Lung (tissue), 12 donors: ENCODE data around the gene TAAR2. TPM values are rescaled to one million over a fixed set of nuclear protein-coding genes. Genes with fewer than 3 reads are reported as not detected.
"Not testable (repeated sequence)": the region's sequence is repeated elsewhere in the genome, so short reads cannot be mapped to it uniquely, and the experiment has no call there.

Experiments used
- ATAC-seq: fragments of 200-7000 bp; cut with Tn5 transposase; one replicate; pipeline ENCODE4 v1.9.1; 2020; ENCODE audit warnings: moderate number of reproducible peaks; ENCODE audit not compliant: insufficient read depth, low FRiP score
- DNase-seq, 3 donors: peaks; one replicate each; pipeline ENCODE4 v3.0.0-alpha.2; 2013 to 2017
- H3K27ac ChIP-seq, 2 donors: one replicate each; pipeline ENCODE4 v1.5.1; 2013; ENCODE audit warnings: mild to moderate bottlenecking in 2 of 2, moderate library complexity in 2 of 2, control low read depth in 1 of 2, inconsistent platforms in 1 of 2, low read depth in 1 of 2, low read length in 1 of 2
- H3K27me3 ChIP-seq, 3 donors: one replicate each; pipeline ENCODE4 v1.5.1; 2013; ENCODE audit warnings: low read length in 2 of 3; ENCODE audit not compliant: control insufficient read depth in 3 of 3, insufficient read depth in 3 of 3
- H3K36me3 ChIP-seq, 4 donors: one replicate each; pipeline ENCODE4 v1.5.1; 2013; ENCODE audit warnings: low read length in 4 of 4, mild to moderate bottlenecking in 1 of 4, moderate library complexity in 1 of 4; ENCODE audit not compliant: control insufficient read depth in 4 of 4, insufficient read depth in 4 of 4
- H3K4me1 ChIP-seq, 5 donors: one replicate each; pipeline ENCODE4 v1.5.1; 2013; ENCODE audit warnings: low read length in 5 of 5, mild to moderate bottlenecking in 2 of 5, moderate library complexity in 1 of 5; ENCODE audit not compliant: control insufficient read depth in 5 of 5, insufficient read depth in 5 of 5
- H3K4me3 ChIP-seq: one replicate; pipeline ENCODE4 v1.5.1; 2013; ENCODE audit warnings: mild to moderate bottlenecking, control low read depth, moderate library complexity
- H3K9ac ChIP-seq, 2 donors: one replicate each; pipeline ENCODE4 v1.5.1; 2013; ENCODE audit warnings: low read length in 2 of 2, control low read depth in 1 of 2; ENCODE audit not compliant: insufficient read depth in 1 of 2
- H3K9me3 ChIP-seq, 4 donors: one replicate each; pipeline ENCODE4 v1.5.1; 2013; ENCODE audit warnings: low read length in 3 of 4, mild to moderate bottlenecking in 1 of 4, moderate library complexity in 1 of 4; ENCODE audit not compliant: control insufficient read depth in 4 of 4, insufficient read depth in 3 of 4
- CTCF ChIP-seq: IDR thresholded peaks from 2 replicates; pipeline ENCODE4 v1.5.1; 2012; ENCODE audit warnings: mild to moderate bottlenecking; ENCODE audit errors: control extremely low read depth, extremely low read depth
- WGBS, 2 donors: extraction: QIAGEN DNeasy Blood & Tissue Kit; methylation state at CpG; one replicate each; pipeline ENCODE4 v1.1.7; 2013; 5-methylcytosine and 5-hydroxymethylcytosine counted together
- polyA plus RNA-seq, 2 donors: library from polyadenylated mRNA; stranded (reverse); fragments of 200-250 nt; gene quantifications; one replicate each; pipeline ENCODE4 v1.2.1, GENCODE V29; 2013
- total RNA-seq, 2 donors: library from RNA; depleted of rRNA in 1 of 2; stranded (reverse); fragments of >200 nt in 1 of 2; gene quantifications; one replicate each; pipeline ENCODE4 v1.2.1, GENCODE V29; 2014 to 2021
- donor health status: control.
- donor health status: control.
- donor health status: Bipolar disorder and iron deficiency.
- donor health status: healthy.
- donor health status: DM: yes; HTN: yes; CAD: no.

TAAR2 gene
- total and polyA plus RNA-seq, 4 donors, result not detected

- WGBS, 2 donors, result 90 to 94% methylated on average over 1 of the region's 1 CpG
- TF ChIP-seq CTCF, result no peak
These were observed 26.4 kb upstream of the TAAR2 start for GRCh38 chr6:132650429-132650828.

GRCh38 chr6:132648828-132649227 lies 24.8 kb upstream of the TAAR2 start:
- H3K27me3 ChIP-seq, result no peaks in the 10 kb centered on the region
- no peaks in the 10 kb centered on the region for H3K36me3 ChIP-seq
- H3K9ac ChIP-seq, result no peak overlapping the region
- H3K9me3 ChIP-seq, result no peaks in the 10 kb centered on the region
- H3K4me1 ChIP-seq, result no peaks in the 10 kb centered on the region
- no peak overlapping the region for H3K27ac ChIP-seq
- 67 to 72% methylated on average over 2 of the region's 2 CpGs for WGBS, 2 donors
- ATAC-seq (no peak), DNase-seq (no peak)
- no peak overlapping the region for H3K4me3 ChIP-seq
- no peak for TF ChIP-seq CTCF

More at GRCh38 chr6:132650429-132650828, 26.4 kb upstream of the TAAR2 start:
- Histone ChIP-seq H3K4me1 (no peaks in the 10 kb centered on the region), H3K36me3 (no peaks in the 10 kb centered on the region), H3K27ac (no peak overlapping the region), H3K9me3 (no peaks in the 10 kb centered on the region), H3K27me3 (no peaks in the 10 kb centered on the region), H3K4me3 (no peak overlapping the region), H3K9ac (no peak overlapping the region)
- no peak for DNase-seq
- no peak for ATAC-seq

GRCh38 chr6:132648356-132648755 lies 24.3 kb upstream of the TAAR2 start:
- H3K9ac ChIP-seq, result no peak overlapping the region
- TF ChIP-seq CTCF, result no peak
- H3K4me1 ChIP-seq, result no peaks in the 10 kb centered on the region
- no peaks in the 10 kb centered on the region for H3K27me3 ChIP-seq
- WGBS, 2 donors, result 50 to 62% methylated on average over 2 of the region's 2 CpGs
- no peak overlapping the region for H3K27ac ChIP-seq
- DNase-seq (no peak), ATAC-seq (no peak)
- no peaks in the 10 kb centered on the region for H3K36me3 ChIP-seq
- H3K4me3 ChIP-seq, result no peak overlapping the region
- H3K9me3 ChIP-seq, result no peaks in the 10 kb centered on the region

- no peak for DNase-seq
- Histone ChIP-seq H3K4me1 (no peaks in the 10 kb centered on the region), H3K36me3 (no peaks in the 10 kb centered on the region), H3K4me3 (no peak overlapping the region), H3K27me3 (no peaks in the 10 kb centered on the region), H3K9me3 (no peaks in the 10 kb centered on the region), H3K27ac (no peak overlapping the region), H3K9ac (no peak overlapping the region)
- WGBS, 2 donors, result 86 to 88% methylated on average over 3 of the region's 3 CpGs
- ATAC-seq, result no peak
- no peak for TF ChIP-seq CTCF
These were observed 19.5 kb upstream of the TAAR2 start for GRCh38 chr6:132643547-132643946.

- WGBS, 2 donors, result 89 to 94% methylated on average over 1 of the region's 1 CpG
- not testable (repeated sequence) for DNase-seq, H3K27me3 ChIP-seq, H3K36me3 ChIP-seq, H3K9ac ChIP-seq, H3K4me3 ChIP-seq, H3K27ac ChIP-seq, H3K9me3 ChIP-seq, ATAC-seq, H3K4me1 ChIP-seq
These were observed 13.1 kb upstream of the TAAR2 start for GRCh38 chr6:132637135-132637534.

GRCh38 chr6:132635906-132636305 lies 11.8 kb upstream of the TAAR2 start:
- WGBS, 2 donors, result 94 to 95% methylated on average over 3 of the region's 3 CpGs
- not testable (repeated sequence) for H3K27me3 ChIP-seq, H3K36me3 ChIP-seq, DNase-seq, H3K9me3 ChIP-seq, H3K27ac ChIP-seq, ATAC-seq, H3K4me1 ChIP-seq, H3K4me3 ChIP-seq, H3K9ac ChIP-seq
